ENCODE data around the gene SORCS2.

- TF ChIP-seq CTCF (conservative IDR thresholded peaks at IDR 0.05; ENCODE audit: low read depth, low read length) (no peak), EZH2 (IDR thresholded peaks at IDR 0.05; ENCODE audit: borderline replicate concordance, low read depth, low read length, poor library complexity, severe bottlenecking) (no peak)
These were observed 3.4 kb downstream of the SORCS2 start for GRCh38 chr4:7195546-7196287.

Data from A673 (cell line).